ENCODE results near the gene TMEM245.

The TMEM245 gene

GRCh38 chr9:109052416-109052815 lies 67.3 kb downstream of the TMEM245 start:
- Histone ChIP-seq H3K36me3 (replicated peaks) (peaks cover 47% of the 10 kb centered on the region), H3K27ac (peak overlapping the region; percentile 9), H3K4me3 (ENCODE audit: low read depth, low read length) (no peak overlapping the region), H3K27me3 (replicated peaks) (no peaks in the 10 kb centered on the region)
- in situ Hi-C loops (cut with HindIII; ENCODE audit: low pct_ligation_motif_present, low sequenced_read_pairs) = no loop called here
- peak; percentile 34 for DNase-seq
- no peak for TF ChIP-seq CTCF (IDR thresholded peaks at IDR 0.05; ENCODE audit: low read depth, low read length, missing control alignments)

GRCh38 chr9:109051733-109052132 lies 68.0 kb downstream of the TMEM245 start:
- in situ Hi-C loops (cut with HindIII; ENCODE audit: low pct_ligation_motif_present, low sequenced_read_pairs) = no loop called here

GRCh38 chr9:109050444-109050843 lies 69.3 kb downstream of the TMEM245 start:
- no peaks in the 10 kb centered on the region for H3K27me3 ChIP-seq (replicated peaks)
- H3K36me3 ChIP-seq (replicated peaks) = peaks cover 46% of the 10 kb centered on the region
- no peak for TF ChIP-seq CTCF (IDR thresholded peaks at IDR 0.05; ENCODE audit: low read depth, low read length, missing control alignments)
- H3K27ac ChIP-seq = no peak overlapping the region
- no peak overlapping the region for H3K4me3 ChIP-seq (ENCODE audit: low read depth, low read length)
- DNase-seq = no peak
- in situ Hi-C loops (cut with HindIII; ENCODE audit: low pct_ligation_motif_present, low sequenced_read_pairs) = no loop called here

More at GRCh38 chr9:109051733-109052132, 68.0 kb downstream of the TMEM245 start:
- no peak overlapping the region for H3K4me3 ChIP-seq (ENCODE audit: low read depth, low read length)
- no peak for DNase-seq
- peaks cover 49% of the 10 kb centered on the region for H3K36me3 ChIP-seq (replicated peaks)
- H3K27me3 ChIP-seq (replicated peaks) = no peaks in the 10 kb centered on the region
- no peak for TF ChIP-seq CTCF (IDR thresholded peaks at IDR 0.05; ENCODE audit: low read depth, low read length, missing control alignments)
- no peak overlapping the region for H3K27ac ChIP-seq

- no peak for DNase-seq
- TF ChIP-seq CTCF (IDR thresholded peaks at IDR 0.05; ENCODE audit: low read depth, low read length, missing control alignments) = no peak
- Histone ChIP-seq H3K27ac (no peak overlapping the region), H3K4me3 (ENCODE audit: low read depth, low read length) (no peak overlapping the region), H3K36me3 (replicated peaks) (peaks cover 48% of the 10 kb centered on the region), H3K27me3 (replicated peaks) (no peaks in the 10 kb centered on the region)
- in situ Hi-C loops (cut with HindIII; ENCODE audit: low pct_ligation_motif_present, low sequenced_read_pairs) = no loop called here
These were observed 70.9 kb downstream of the TMEM245 start for GRCh38 chr9:109048822-109049221.

GRCh38 chr9:109047259-109047658 lies 72.5 kb downstream of the TMEM245 start:
- no peak for TF ChIP-seq CTCF (IDR thresholded peaks at IDR 0.05; ENCODE audit: low read depth, low read length, missing control alignments)
- in situ Hi-C loops (cut with HindIII; ENCODE audit: low pct_ligation_motif_present, low sequenced_read_pairs) = no loop called here
- Histone ChIP-seq H3K4me3 (ENCODE audit: low read depth, low read length) (no peak overlapping the region), H3K27ac (no peak overlapping the region), H3K36me3 (replicated peaks) (peaks cover 42% of the 10 kb centered on the region), H3K27me3 (replicated peaks) (no peaks in the 10 kb centered on the region)
- no peak for DNase-seq

- in situ Hi-C loops (cut with HindIII; ENCODE audit: low pct_ligation_motif_present, low sequenced_read_pairs) = no loop called here
- TF ChIP-seq CTCF (IDR thresholded peaks at IDR 0.05; ENCODE audit: low read depth, low read length, missing control alignments) = no peak
- no peak for DNase-seq
- no peak overlapping the region for H3K27ac ChIP-seq
- peaks cover 40% of the 10 kb centered on the region for H3K36me3 ChIP-seq (replicated peaks)
- no peaks in the 10 kb centered on the region for H3K27me3 ChIP-seq (replicated peaks)
- no peak overlapping the region for H3K4me3 ChIP-seq (ENCODE audit: low read depth, low read length)
These were observed 73.4 kb downstream of the TMEM245 start for GRCh38 chr9:109046346-109046745.
